Measurements from ENCODE around the gene DGKA. TPM values are rescaled to one million over a fixed set of nuclear protein-coding genes. Genes with fewer than 3 reads are reported as not detected.

The DGKA gene
- total and polyA plus RNA-seq, 2 of the 4 experiments (the other 2 are of a cell fraction), result 71.9 to 75.1 TPM

DNA sequence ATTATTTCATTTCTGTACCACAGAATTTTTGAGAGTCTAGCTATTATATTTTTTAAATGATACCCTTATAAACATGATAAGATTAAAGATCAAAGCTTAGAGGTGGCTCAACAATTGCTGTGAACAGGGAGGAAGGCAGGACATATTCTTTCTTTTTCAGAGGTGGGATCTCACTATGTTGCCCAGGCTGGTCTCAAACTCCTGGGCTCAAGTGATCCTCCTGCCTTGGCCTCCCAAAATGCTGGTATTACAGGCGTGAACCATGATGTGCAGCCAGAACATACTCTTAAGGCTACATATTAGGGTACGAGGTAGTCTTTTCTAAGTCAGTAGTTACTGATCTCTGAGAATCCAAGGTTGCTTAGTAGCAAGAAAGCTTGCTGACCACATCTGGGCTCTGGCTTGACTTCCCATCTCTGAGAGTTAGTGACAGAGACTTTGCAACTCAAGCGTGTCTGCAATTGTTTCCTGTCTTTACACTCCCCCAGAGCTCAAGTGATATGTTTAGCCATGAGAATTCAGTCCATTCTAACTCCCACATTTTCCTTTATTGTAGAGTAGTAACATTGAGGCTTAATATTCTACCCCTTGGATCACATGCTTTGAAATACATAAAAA, 51.5 kb downstream of the DGKA start:
- H4K5ac ChIP-seq (ENCODE audit: low read depth, low read length), result no peak overlapping the region
- peaks cover 2% of the 10 kb centered on the region; the same call in 1 of the 2 replicates for H3K4me1 ChIP-seq (ENCODE audit: control insufficient read depth, insufficient read depth, low read length)
- BruUV-seq (replicated peaks), result no TSS peak
- no peak overlapping the region for H3K9ac ChIP-seq (ENCODE audit: low read depth, low read length)
- no peak overlapping the region for H2BK120ac ChIP-seq (ENCODE audit: low read depth, low read length)
- WGBS, 2 experiments (ENCODE audit: extremely low coverage in 2 of 2, insufficient read length in 1 of 2), result 100% methylated on average over 1 of the region's 3 CpGs; no CpG with 5 or more reads in 1 of the 2 experiments
- peaks cover 27% of the 10 kb centered on the region; the same call in 1 of the 2 replicates for H4K20me1 ChIP-seq (ENCODE audit: insufficient read depth, low read length)
- DNase-seq (no peak), ATAC-seq (ENCODE audit: low read depth) (no peak)
- H2BK15ac ChIP-seq (ENCODE audit: low read depth, low read length), result no peak overlapping the region
- H3K4me3 ChIP-seq (ENCODE audit: insufficient read depth, low read depth, low read length), result no peak overlapping the region
- H4K91ac ChIP-seq (ENCODE audit: insufficient read depth, low read depth, low read length), result no peak overlapping the region
- H2AFZ ChIP-seq (replicated peaks; ENCODE audit: low read length, poor library complexity), result no peak overlapping the region
- in situ Hi-C loops (cut with MboI; ENCODE audit: low sequenced_read_pairs), result no loop called here
- no peak overlapping the region for H3K56ac ChIP-seq (ENCODE audit: extremely low read depth, insufficient read depth, low read length)
- POLR2A ChIA-PET (ENCODE audit: unreplicated experiment), result interaction anchor here (0.8 kb wide), 1 partner anchor 9 kb away, joined by 4 read pairs; the partner anchor contains the start of gene RAB5B
- no peak overlapping the region for H2AK5ac ChIP-seq (ENCODE audit: low read depth, low read length)
- no peak overlapping the region for H3K23ac ChIP-seq (ENCODE audit: low read depth, low read length)
- no peak overlapping the region for H3K18ac ChIP-seq (ENCODE audit: low read depth, low read length)
- CTCF ChIA-PET, result interaction anchor here (0.6 to 1.5 kb wide), 9 partner anchors 13 to 243 kb away, joined by 3 to 5 read pairs (median 3); partner anchors contain the start of gene MMP19
- no peak overlapping the region for H2BK20ac ChIP-seq (ENCODE audit: low read depth, low read length)
- H3K79me1 ChIP-seq (ENCODE audit: low read depth in 1 of 2, low read length in 2 of 2), result peaks cover 24 to 58% of the 10 kb centered on the region in 2 experiments
- no peaks in the 10 kb centered on the region for H3K27me3 ChIP-seq (ENCODE audit: control insufficient read depth, insufficient read depth, low read length)
- H3K4ac ChIP-seq (ENCODE audit: low read depth, low read length), result no peak overlapping the region
- H3K14ac ChIP-seq (replicated peaks; ENCODE audit: low read depth, low read length), result no peak overlapping the region
- intact Hi-C loops (cut with micrococcal nuclease), result no loop called here
- no peak overlapping the region for H4K8ac ChIP-seq (ENCODE audit: low read depth in 2 of 2, low read length in 2 of 2)
- H3K9me1 ChIP-seq (ENCODE audit: insufficient read depth, low read length), result no peaks in the 10 kb centered on the region
- no peaks in the 10 kb centered on the region for H3K9me3 ChIP-seq (ENCODE audit: control insufficient read depth, insufficient read depth, low read length)
- TF ChIP-seq RAD21 (IDR thresholded peaks at IDR 0.05; ENCODE audit: low read length), result no peak
- TF ChIP-seq CEBPB (IDR thresholded peaks at IDR 0.05; ENCODE audit: low read depth, low read length), result no peak
- no peak for TF ChIP-seq MAZ (IDR thresholded peaks at IDR 0.05; ENCODE audit: borderline replicate concordance, low read depth, low read length)
- no peak for TF ChIP-seq FOS (IDR thresholded peaks at IDR 0.05; ENCODE audit: low read depth, low read length)
- TF ChIP-seq POLR2A (IDR thresholded peaks at IDR 0.05; ENCODE audit: low read depth, low read length), result no peak
- TF ChIP-seq, protein P1, sequence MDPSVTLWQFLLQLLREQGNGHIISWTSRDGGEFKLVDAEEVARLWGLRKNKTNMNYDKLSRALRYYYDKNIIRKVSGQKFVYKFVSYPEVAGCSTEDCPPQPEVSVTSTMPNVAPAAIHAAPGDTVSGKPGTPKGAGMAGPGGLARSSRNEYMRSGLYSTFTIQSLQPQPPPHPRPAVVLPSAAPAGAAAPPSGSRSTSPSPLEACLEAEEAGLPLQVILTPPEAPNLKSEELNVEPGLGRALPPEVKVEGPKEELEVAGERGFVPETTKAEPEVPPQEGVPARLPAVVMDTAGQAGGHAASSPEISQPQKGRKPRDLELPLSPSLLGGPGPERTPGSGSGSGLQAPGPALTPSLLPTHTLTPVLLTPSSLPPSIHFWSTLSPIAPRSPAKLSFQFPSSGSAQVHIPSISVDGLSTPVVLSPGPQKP (IDR thresholded peaks at IDR 0.05; ENCODE audit: borderline replicate concordance, low read depth, low read length), result no peak
- TF ChIP-seq BHLHE40 (IDR thresholded peaks at IDR 0.05; ENCODE audit: low read depth, low read length), result no peak
- TF ChIP-seq MXI1 (IDR thresholded peaks at IDR 0.05; ENCODE audit: borderline replicate concordance, low read depth, low read length), result no peak
- no peak overlapping the region for H3K27ac ChIP-seq (ENCODE audit: insufficient read depth, low read length)
- H3K4me2 ChIP-seq (ENCODE audit: low read depth, low read length), result no peak overlapping the region
- dilution Hi-C loops (cut with HindIII; ENCODE audit: low sequenced_read_pairs, unreplicated experiment), result no loop called here
- no peak overlapping the region for H2AK9ac ChIP-seq (replicated peaks; ENCODE audit: low read depth, low read length, poor library complexity)
- peaks cover 43% of the 10 kb centered on the region for H3K36me3 ChIP-seq (ENCODE audit: control insufficient read depth, insufficient read depth, low read length)
- H2BK5ac ChIP-seq (ENCODE audit: low read depth, low read length, poor library complexity, severe bottlenecking), result no peak overlapping the region

All from IMR-90 (cell line).